ENCODE data around the gene HIF1AN.

- TF ChIP-seq POLR2AphosphoS5 (IDR thresholded peaks at IDR 0.05) (no peak), CTCF (IDR thresholded peaks at IDR 0.05 in 8 of 11, conservative IDR thresholded peaks at IDR 0.05 in 3 of 11) (no peak), POLR2A (IDR thresholded peaks at IDR 0.05) (no peak)
These were observed 26.4 kb upstream of the HIF1AN start for GRCh38 chr10:100509241-100509840.
